ENCODE results near the gene HIF1A.

GRCh38 chr14:61705017-61705416, 9.7 kb downstream of the HIF1A start:
- TF ChIP-seq YY1 (IDR thresholded peaks at IDR 0.05; ENCODE audit: insufficient read depth, insufficient read length) (no peak), ZNF274 (IDR thresholded peaks at IDR 0.05; ENCODE audit: low read depth, low read length) (no peak)

Measured in NT2/D1 (cell line).